ENCODE measurements around the gene CCR8. TPM values are rescaled to one million over a fixed set of nuclear protein-coding genes. Genes with fewer than 3 reads are reported as not detected.

CCR8 gene
- total and polyA plus RNA-seq, 2 experiments from 2014 or later: not detected

- H3K79me2 ChIP-seq: no peaks in the 10 kb centered on the region
- no peaks in the 10 kb centered on the region for H3K36me3 ChIP-seq (replicated peaks; ENCODE audit: insufficient read depth, low read depth)
- TF ChIP-seq EZH2 (IDR thresholded peaks at IDR 0.05; ENCODE audit: borderline replicate concordance) (no peak), EZH2phosphoT487 (IDR thresholded peaks at IDR 0.05; ENCODE audit: low read depth, severe bottlenecking, unreplicated experiment) (no peak), CTCF (IDR thresholded peaks at IDR 0.05; ENCODE audit: poor library complexity) (no peak)
- no peak for DNase-seq (ENCODE audit: low spot score)
- no peak overlapping the region for H3K27ac ChIP-seq
- no peaks in the 10 kb centered on the region for H3K9me2 ChIP-seq (replicated peaks; ENCODE audit: insufficient read depth)
- no peaks in the 10 kb centered on the region for H4K20me1 ChIP-seq (ENCODE audit: insufficient read depth, poor library complexity, severe bottlenecking)
- no peak overlapping the region for H3K4me2 ChIP-seq
- H2AFZ ChIP-seq: no peak overlapping the region
- H3K9me3 ChIP-seq (ENCODE audit: low read depth): no peaks in the 10 kb centered on the region
- no peaks in the 10 kb centered on the region for H3K4me1 ChIP-seq (ENCODE audit: insufficient read depth)
- no peaks in the 10 kb centered on the region for H3K27me3 ChIP-seq
- no peak overlapping the region for H3K4me3 ChIP-seq
Observed at GRCh38 chr3:39322936-39323335, 6.6 kb upstream of the CCR8 start.

- 85% methylated on average over 2 of the region's 2 CpGs for WGBS (ENCODE audit: low lambda C conversion rate, missing lambda C conversion rate)
- no peaks in the 10 kb centered on the region for H3K9me2 ChIP-seq (replicated peaks; ENCODE audit: insufficient read depth)
- no peaks in the 10 kb centered on the region for H3K36me3 ChIP-seq (replicated peaks; ENCODE audit: insufficient read depth, low read depth)
- no peak overlapping the region for H3K4me2 ChIP-seq
- no peak for TF ChIP-seq EZH2 (IDR thresholded peaks at IDR 0.05; ENCODE audit: borderline replicate concordance)
- no peak for TF ChIP-seq EZH2phosphoT487 (IDR thresholded peaks at IDR 0.05; ENCODE audit: low read depth, severe bottlenecking, unreplicated experiment)
- no peak for TF ChIP-seq CTCF (IDR thresholded peaks at IDR 0.05; ENCODE audit: poor library complexity)
- H3K27ac ChIP-seq: no peak overlapping the region
- no peaks in the 10 kb centered on the region for H3K4me1 ChIP-seq (ENCODE audit: insufficient read depth)
- no peaks in the 10 kb centered on the region for H4K20me1 ChIP-seq (ENCODE audit: insufficient read depth, poor library complexity, severe bottlenecking)
- no peak overlapping the region for H2AFZ ChIP-seq
- no peaks in the 10 kb centered on the region for H3K79me2 ChIP-seq
- no peak overlapping the region for H3K4me3 ChIP-seq
- no peak for DNase-seq (ENCODE audit: low spot score)
- no peaks in the 10 kb centered on the region for H3K27me3 ChIP-seq
- H3K9me3 ChIP-seq (ENCODE audit: low read depth): no peaks in the 10 kb centered on the region
Observed at GRCh38 chr3:39323494-39323893, 6.0 kb upstream of the CCR8 start.

- Histone ChIP-seq H3K27me3 (no peaks in the 10 kb centered on the region), H3K79me2 (no peaks in the 10 kb centered on the region), H4K20me1 (ENCODE audit: insufficient read depth, poor library complexity, severe bottlenecking) (no peaks in the 10 kb centered on the region), H3K4me1 (ENCODE audit: insufficient read depth) (no peaks in the 10 kb centered on the region), H3K9me3 (ENCODE audit: low read depth) (no peaks in the 10 kb centered on the region), H2AFZ (no peak overlapping the region), H3K4me3 (no peak overlapping the region), H3K9me2 (replicated peaks; ENCODE audit: insufficient read depth) (no peaks in the 10 kb centered on the region), H3K4me2 (no peak overlapping the region), H3K36me3 (replicated peaks; ENCODE audit: insufficient read depth, low read depth) (no peaks in the 10 kb centered on the region), H3K27ac (no peak overlapping the region)
- TF ChIP-seq EZH2 (IDR thresholded peaks at IDR 0.05; ENCODE audit: borderline replicate concordance) (no peak), EZH2phosphoT487 (IDR thresholded peaks at IDR 0.05; ENCODE audit: low read depth, severe bottlenecking, unreplicated experiment) (no peak), CTCF (IDR thresholded peaks at IDR 0.05; ENCODE audit: poor library complexity) (no peak)
- WGBS (ENCODE audit: low lambda C conversion rate, missing lambda C conversion rate): 94% methylated on average over 2 of the region's 2 CpGs
- DNase-seq (ENCODE audit: low spot score): no peak
Observed at GRCh38 chr3:39325236-39325635, 4.3 kb upstream of the CCR8 start.
